Liver (tissue), 3 donors: ENCODE measurements around the gene ASB13.

Source experiments
- EGR1 ChIP-seq, 2 donors: IDR thresholded peaks; 2 replicates each; pipeline ENCODE4 v1.6.1; 2016 to 2018; ENCODE audit warnings: antibody characterized with exemption in 2 of 2, low read depth in 2 of 2
- FOXA1 ChIP-seq: IDR thresholded peaks from 2 replicates; pipeline ENCODE4 v1.6.1; 2016; ENCODE audit warnings: antibody characterized with exemption
- FOXA2 ChIP-seq: IDR thresholded peaks from 2 replicates; pipeline ENCODE4 v1.6.1; 2016; ENCODE audit warnings: antibody characterized with exemption
- GABPA ChIP-seq, 2 donors: IDR thresholded peaks in 1 of 2; conservative IDR thresholded peaks in 1 of 2; 2 replicates each; pipeline ENCODE4 v1.6.1; 2016; ENCODE audit warnings: antibody characterized with exemption in 2 of 2, mild to moderate bottlenecking in 1 of 2, moderate library complexity in 1 of 2
- JUND ChIP-seq, 2 donors: IDR thresholded peaks; 2 replicates each; pipeline ENCODE4 v1.6.1; 2016; ENCODE audit warnings: antibody characterized with exemption in 2 of 2
- NR2F2 ChIP-seq: IDR thresholded peaks from 2 replicates; pipeline ENCODE4 v1.6.1; 2016; ENCODE audit warnings: antibody characterized with exemption
- RAD21 ChIP-seq, 2 donors: IDR thresholded peaks; 2 replicates each; pipeline ENCODE4 v1.6.1; 2016; ENCODE audit warnings: antibody characterized with exemption in 2 of 2, mild to moderate bottlenecking in 2 of 2
- SP1 ChIP-seq: IDR thresholded peaks from 2 replicates; pipeline ENCODE4 v1.6.1; 2018; ENCODE audit warnings: antibody characterized with exemption, mild to moderate bottlenecking
- YY1 ChIP-seq: IDR thresholded peaks from 2 replicates; pipeline ENCODE4 v1.6.1; 2016; ENCODE audit warnings: antibody characterized with exemption, mild to moderate bottlenecking
- TF ChIP-seq, protein P1 (sequence below): fragments of 150-350 bp; IDR thresholded peaks from 2 replicates; pipeline ENCODE4 v1.5.1; 2017; ENCODE audit warnings: improper control_type of control experiment, low read depth, low read length; ENCODE audit not compliant: missing input control
- TF ChIP-seq, protein P2 (sequence below): IDR thresholded peaks from 2 replicates; pipeline ENCODE4 v1.6.1; 2016; ENCODE audit warnings: antibody characterized with exemption
- TF ChIP-seq, protein P3 (sequence below): IDR thresholded peaks from 2 replicates; pipeline ENCODE4 v1.6.1; 2016; ENCODE audit warnings: antibody characterized with exemption, mild to moderate bottlenecking
- TF ChIP-seq, protein P4 (sequence below): IDR thresholded peaks from 2 replicates; pipeline ENCODE4 v1.6.1; 2016; ENCODE audit warnings: antibody characterized with exemption
- donor health status: healthy.
- donor health status: healthy.

DNA sequence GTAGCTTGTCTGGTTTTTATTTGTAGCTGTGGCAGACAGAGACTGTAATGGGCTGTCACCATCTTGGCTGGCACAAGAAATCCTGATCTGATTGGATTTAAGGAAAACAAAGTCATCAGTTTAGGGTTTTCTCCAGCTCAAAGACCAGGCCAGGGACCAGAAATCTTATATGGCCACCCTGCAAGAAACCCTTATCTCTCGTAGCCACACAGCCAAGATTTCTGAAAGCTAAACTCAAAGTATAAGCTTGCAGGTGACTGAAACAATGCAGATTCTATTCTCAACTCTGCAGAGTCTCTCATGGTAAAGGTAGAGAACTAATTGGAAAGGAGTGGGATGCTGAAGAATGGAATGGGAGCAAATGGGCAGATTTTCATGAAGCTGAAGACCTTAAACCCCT lies 3.2 kb upstream of the ASB13 start:
- TF ChIP-seq, protein P1, sequence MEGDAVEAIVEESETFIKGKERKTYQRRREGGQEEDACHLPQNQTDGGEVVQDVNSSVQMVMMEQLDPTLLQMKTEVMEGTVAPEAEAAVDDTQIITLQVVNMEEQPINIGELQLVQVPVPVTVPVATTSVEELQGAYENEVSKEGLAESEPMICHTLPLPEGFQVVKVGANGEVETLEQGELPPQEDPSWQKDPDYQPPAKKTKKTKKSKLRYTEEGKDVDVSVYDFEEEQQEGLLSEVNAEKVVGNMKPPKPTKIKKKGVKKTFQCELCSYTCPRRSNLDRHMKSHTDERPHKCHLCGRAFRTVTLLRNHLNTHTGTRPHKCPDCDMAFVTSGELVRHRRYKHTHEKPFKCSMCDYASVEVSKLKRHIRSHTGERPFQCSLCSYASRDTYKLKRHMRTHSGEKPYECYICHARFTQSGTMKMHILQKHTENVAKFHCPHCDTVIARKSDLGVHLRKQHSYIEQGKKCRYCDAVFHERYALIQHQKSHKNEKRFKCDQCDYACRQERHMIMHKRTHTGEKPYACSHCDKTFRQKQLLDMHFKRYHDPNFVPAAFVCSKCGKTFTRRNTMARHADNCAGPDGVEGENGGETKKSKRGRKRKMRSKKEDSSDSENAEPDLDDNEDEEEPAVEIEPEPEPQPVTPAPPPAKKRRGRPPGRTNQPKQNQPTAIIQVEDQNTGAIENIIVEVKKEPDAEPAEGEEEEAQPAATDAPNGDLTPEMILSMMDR, result no peak
- no peak for TF ChIP-seq SP1
- no peak for TF ChIP-seq FOXA2
- TF ChIP-seq EGR1 (IDR thresholded peaks at IDR 0.05; ENCODE audit: low read depth in 2 of 2), result no peak
- TF ChIP-seq JUND (IDR thresholded peaks at IDR 0.05), result no peak
- TF ChIP-seq GABPA (IDR thresholded peaks at IDR 0.05 in 1 of 2, conservative IDR thresholded peaks at IDR 0.05 in 1 of 2), result no peak
- TF ChIP-seq, protein P2, sequence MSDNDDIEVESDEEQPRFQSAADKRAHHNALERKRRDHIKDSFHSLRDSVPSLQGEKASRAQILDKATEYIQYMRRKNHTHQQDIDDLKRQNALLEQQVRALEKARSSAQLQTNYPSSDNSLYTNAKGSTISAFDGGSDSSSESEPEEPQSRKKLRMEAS, result no peak
- TF ChIP-seq NR2F2, result no peak
- no peak for TF ChIP-seq FOXA1
- TF ChIP-seq, protein P3, sequence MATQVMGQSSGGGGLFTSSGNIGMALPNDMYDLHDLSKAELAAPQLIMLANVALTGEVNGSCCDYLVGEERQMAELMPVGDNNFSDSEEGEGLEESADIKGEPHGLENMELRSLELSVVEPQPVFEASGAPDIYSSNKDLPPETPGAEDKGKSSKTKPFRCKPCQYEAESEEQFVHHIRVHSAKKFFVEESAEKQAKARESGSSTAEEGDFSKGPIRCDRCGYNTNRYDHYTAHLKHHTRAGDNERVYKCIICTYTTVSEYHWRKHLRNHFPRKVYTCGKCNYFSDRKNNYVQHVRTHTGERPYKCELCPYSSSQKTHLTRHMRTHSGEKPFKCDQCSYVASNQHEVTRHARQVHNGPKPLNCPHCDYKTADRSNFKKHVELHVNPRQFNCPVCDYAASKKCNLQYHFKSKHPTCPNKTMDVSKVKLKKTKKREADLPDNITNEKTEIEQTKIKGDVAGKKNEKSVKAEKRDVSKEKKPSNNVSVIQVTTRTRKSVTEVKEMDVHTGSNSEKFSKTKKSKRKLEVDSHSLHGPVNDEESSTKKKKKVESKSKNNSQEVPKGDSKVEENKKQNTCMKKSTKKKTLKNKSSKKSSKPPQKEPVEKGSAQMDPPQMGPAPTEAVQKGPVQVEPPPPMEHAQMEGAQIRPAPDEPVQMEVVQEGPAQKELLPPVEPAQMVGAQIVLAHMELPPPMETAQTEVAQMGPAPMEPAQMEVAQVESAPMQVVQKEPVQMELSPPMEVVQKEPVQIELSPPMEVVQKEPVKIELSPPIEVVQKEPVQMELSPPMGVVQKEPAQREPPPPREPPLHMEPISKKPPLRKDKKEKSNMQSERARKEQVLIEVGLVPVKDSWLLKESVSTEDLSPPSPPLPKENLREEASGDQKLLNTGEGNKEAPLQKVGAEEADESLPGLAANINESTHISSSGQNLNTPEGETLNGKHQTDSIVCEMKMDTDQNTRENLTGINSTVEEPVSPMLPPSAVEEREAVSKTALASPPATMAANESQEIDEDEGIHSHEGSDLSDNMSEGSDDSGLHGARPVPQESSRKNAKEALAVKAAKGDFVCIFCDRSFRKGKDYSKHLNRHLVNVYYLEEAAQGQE, result no peak
- no peak for TF ChIP-seq YY1
- TF ChIP-seq, protein P4, sequence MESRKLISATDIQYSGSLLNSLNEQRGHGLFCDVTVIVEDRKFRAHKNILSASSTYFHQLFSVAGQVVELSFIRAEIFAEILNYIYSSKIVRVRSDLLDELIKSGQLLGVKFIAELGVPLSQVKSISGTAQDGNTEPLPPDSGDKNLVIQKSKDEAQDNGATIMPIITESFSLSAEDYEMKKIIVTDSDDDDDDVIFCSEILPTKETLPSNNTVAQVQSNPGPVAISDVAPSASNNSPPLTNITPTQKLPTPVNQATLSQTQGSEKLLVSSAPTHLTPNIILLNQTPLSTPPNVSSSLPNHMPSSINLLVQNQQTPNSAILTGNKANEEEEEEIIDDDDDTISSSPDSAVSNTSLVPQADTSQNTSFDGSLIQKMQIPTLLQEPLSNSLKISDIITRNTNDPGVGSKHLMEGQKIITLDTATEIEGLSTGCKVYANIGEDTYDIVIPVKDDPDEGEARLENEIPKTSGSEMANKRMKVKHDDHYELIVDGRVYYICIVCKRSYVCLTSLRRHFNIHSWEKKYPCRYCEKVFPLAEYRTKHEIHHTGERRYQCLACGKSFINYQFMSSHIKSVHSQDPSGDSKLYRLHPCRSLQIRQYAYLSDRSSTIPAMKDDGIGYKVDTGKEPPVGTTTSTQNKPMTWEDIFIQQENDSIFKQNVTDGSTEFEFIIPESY, result no peak
- no peak for TF ChIP-seq RAD21 (IDR thresholded peaks at IDR 0.05)
